ENCODE measurements around the gene MKNK2.

The MKNK2 gene

GRCh38 chr19:2057484-2058469, 6.7 kb upstream of the MKNK2 start:
- no peak for DNase-seq

- DNase-seq, result no peak
Measured at GRCh38 chr19:2056837-2057192, 5.8 kb upstream of the MKNK2 start.

- DNase-seq, result peak; percentile 87
Measured at GRCh38 chr19:2055931-2056836, 5.1 kb upstream of the MKNK2 start.

- DNase-seq, result peak; percentile 73
Measured at GRCh38 chr19:2054763-2055162, 3.7 kb upstream of the MKNK2 start.

- DNase-seq, result no peak
Measured at GRCh38 chr19:2053601-2054389, 2.8 kb upstream of the MKNK2 start.

GRCh38 chr19:2051773-2052704, 995 bp upstream of the MKNK2 start:
- peak; percentile 29 for DNase-seq

- DNase-seq, result peak; percentile 66
Measured at GRCh38 chr19:2050349-2050990, 574 bp downstream of the MKNK2 start.

GRCh38 chr19:2049741-2050348, 1.2 kb downstream of the MKNK2 start:
- peak; percentile 80 for DNase-seq

- no peak for DNase-seq
Measured at GRCh38 chr19:2048959-2049740, 1.9 kb downstream of the MKNK2 start.

- no peak for DNase-seq
Measured at GRCh38 chr19:2048104-2048958, 2.7 kb downstream of the MKNK2 start.

- DNase-seq, result no peak
Measured at GRCh38 chr19:2047449-2048103, 3.5 kb downstream of the MKNK2 start.

- no peak for DNase-seq
Measured at GRCh38 chr19:2047076-2047448, 4.0 kb downstream of the MKNK2 start.

GRCh38 chr19:2046046-2046907, 4.8 kb downstream of the MKNK2 start:
- no peak for DNase-seq

- DNase-seq, result no peak
Measured at GRCh38 chr19:2045501-2046045, 5.5 kb downstream of the MKNK2 start.

GRCh38 chr19:2044709-2045500, 6.1 kb downstream of the MKNK2 start:
- DNase-seq, result no peak
